Neural cell (in vitro differentiated cells): ENCODE measurements around the gene TBL1XR1. TPM values are rescaled to one million over a fixed set of nuclear protein-coding genes. Genes with fewer than 3 reads are reported as not detected.

Experiments used
- H2AFZ ChIP-seq: fragments of 200-600, 300-800 bp; sonication (generic), shearing (Covaris generic); 2 replicates; pipeline ENCODE4 v1.6.0; 2014; ENCODE audit warnings: low read depth, mild to moderate bottlenecking, antibody characterized with exemption, low read length, moderate library complexity
- H3F3A ChIP-seq: fragments of 200-600 bp; shearing (Covaris generic); 2 replicates; pipeline ENCODE4 v1.6.1; 2016; ENCODE audit warnings: mild to moderate bottlenecking, moderate library complexity, mixed read lengths, antibody characterized with exemption, low read length; ENCODE audit not compliant: insufficient read depth, poor library complexity, severe bottlenecking
- H3K27ac ChIP-seq: fragments of 200-600, 300-800 bp; sonication (generic), shearing (Covaris generic); 2 replicates; pipeline ENCODE4 v1.5.1; 2014; ENCODE audit warnings: mild to moderate bottlenecking, low read length, moderate library complexity
- H3K27me3 ChIP-seq: fragments of 300-800, 200-600 bp; sonication (generic), shearing (Covaris generic); 2 replicates; pipeline ENCODE4 v1.6.0; 2014; ENCODE audit warnings: mild to moderate bottlenecking, low read depth, low read length, moderate library complexity; ENCODE audit not compliant: insufficient read depth
- H3K36me3 ChIP-seq: fragments of 300-800, 200-600 bp; sonication (generic), shearing (Covaris generic); 2 replicates; pipeline ENCODE4 v1.5.1; 2014; ENCODE audit warnings: mild to moderate bottlenecking, antibody characterized with exemption, low read length, moderate library complexity; ENCODE audit not compliant: insufficient read depth
- H3K4me2 ChIP-seq: fragments of 300-800, 200-600 bp; sonication (generic), shearing (Covaris generic); 2 replicates; pipeline ENCODE4 v1.6.0; 2014; ENCODE audit warnings: mild to moderate bottlenecking, low read length
- H3K4me3 ChIP-seq: fragments of 300-800, 200-600 bp; sonication (generic), shearing (Covaris generic); 2 replicates; pipeline ENCODE4 v1.5.1; 2014; ENCODE audit warnings: mild to moderate bottlenecking, low read length, moderate library complexity
- H3K79me2 ChIP-seq: fragments of 200-600 bp; shearing (Covaris generic); replicated peaks from 2 replicates; pipeline ENCODE4 v1.6.0; 2014; ENCODE audit warnings: mild to moderate bottlenecking, low read length, moderate library complexity; ENCODE audit not compliant: insufficient read depth
- H3K9ac ChIP-seq: fragments of 300-800, 200-600 bp; sonication (generic), shearing (Covaris generic); 2 replicates; pipeline ENCODE4 v1.6.1; 2016; ENCODE audit warnings: mild to moderate bottlenecking, low read length, mixed read lengths
- H3K9me2 ChIP-seq: fragments of 200-600 bp; shearing (Covaris generic); 2 replicates; pipeline ENCODE4 v1.6.1; 2016; ENCODE audit warnings: mild to moderate bottlenecking, low read length, mixed read lengths; ENCODE audit not compliant: insufficient read depth
- H3K9me3 ChIP-seq: fragments of 200-600, 300-800 bp; sonication (generic), shearing (Covaris generic); 2 replicates; pipeline ENCODE4 v1.6.1; 2016; ENCODE audit warnings: mild to moderate bottlenecking, mixed run types, low read length, moderate library complexity, mixed read lengths
- H4K20me1 ChIP-seq: fragments of 200-600 bp; shearing (Covaris generic); 2 replicates; pipeline ENCODE4 v1.6.1; 2016; ENCODE audit warnings: mild to moderate bottlenecking, mixed run types; ENCODE audit not compliant: insufficient read depth
- EP300 ChIP-seq: fragments of 450-650 bp; conservative IDR thresholded peaks from 2 replicates; pipeline ENCODE4 v1.6.1; 2014; ENCODE audit warnings: antibody characterized with exemption, mild to moderate bottlenecking, moderate library complexity; ENCODE audit not compliant: poor library complexity, severe bottlenecking
- EZH2 ChIP-seq: fragments of 200-600, 300-800 bp; shearing (Covaris generic), sonication (generic); IDR thresholded peaks from 2 replicates; pipeline ENCODE4 v1.6.1; 2014; ENCODE audit warnings: antibody characterized with exemption, low read length, borderline replicate concordance, mild to moderate bottlenecking; ENCODE audit not compliant: insufficient read depth, poor library complexity, severe bottlenecking
- MXI1 ChIP-seq: fragments of 450-650 bp; conservative IDR thresholded peaks from 2 replicates; pipeline ENCODE4 v1.6.1; 2014; ENCODE audit warnings: antibody characterized with exemption, mild to moderate bottlenecking; ENCODE audit not compliant: poor library complexity, severe bottlenecking
- POLR2AphosphoS5 ChIP-seq: IDR thresholded peaks from 2 replicates; pipeline ENCODE4 v1.6.1; 2012
- RAD21 ChIP-seq: fragments of 450-650 bp; conservative IDR thresholded peaks from 2 replicates; pipeline ENCODE4 v1.6.1; 2014; ENCODE audit warnings: antibody characterized with exemption, mild to moderate bottlenecking, moderate library complexity
- REST ChIP-seq: IDR thresholded peaks from 2 replicates; pipeline ENCODE4 v1.6.1; 2012; ENCODE audit warnings: borderline replicate concordance
- SMC3 ChIP-seq: fragments of 450-650 bp; conservative IDR thresholded peaks from 2 replicates; pipeline ENCODE4 v1.6.1; 2014; ENCODE audit warnings: antibody characterized with exemption, mild to moderate bottlenecking, moderate library complexity; ENCODE audit not compliant: poor library complexity
- TAF1 ChIP-seq: IDR thresholded peaks from 2 replicates; pipeline ENCODE4 v1.6.1; 2012; ENCODE audit warnings: low read depth
- polyA plus RNA-seq: library from polyadenylated mRNA; depleted of rRNA; stranded (reverse); fragments of >200 nt; gene quantifications from 2 replicates; pipeline ENCODE4 v1.2.3, GENCODE V29; 2014
- TF ChIP-seq, protein P1 (sequence below): fragments of 450-650 bp; IDR thresholded peaks from 2 replicates; pipeline ENCODE4 v1.5.1; 2014; ENCODE audit warnings: antibody characterized with exemption, mild to moderate bottlenecking, moderate library complexity; ENCODE audit not compliant: poor library complexity, severe bottlenecking

Gene TBL1XR1
- polyA plus RNA-seq, 1 donor from 2014 or later, result 96.3 TPM

- no peak overlapping the region for H3K27ac ChIP-seq
- no peaks in the 10 kb centered on the region for H3K27me3 ChIP-seq
- H3K9me2 ChIP-seq, result no peaks in the 10 kb centered on the region
- no peak overlapping the region for H3K9ac ChIP-seq
- H3K36me3 ChIP-seq, result no peaks in the 10 kb centered on the region
- no peaks in the 10 kb centered on the region for H4K20me1 ChIP-seq
- H3F3A ChIP-seq, result no peaks in the 10 kb centered on the region
- TF ChIP-seq POLR2AphosphoS5 (no peak), SMC3 (no peak), RAD21 (no peak), EZH2 (no peak), EP300 (no peak), TAF1 (no peak), MXI1 (no peak), REST (no peak)
- TF ChIP-seq, protein P1, sequence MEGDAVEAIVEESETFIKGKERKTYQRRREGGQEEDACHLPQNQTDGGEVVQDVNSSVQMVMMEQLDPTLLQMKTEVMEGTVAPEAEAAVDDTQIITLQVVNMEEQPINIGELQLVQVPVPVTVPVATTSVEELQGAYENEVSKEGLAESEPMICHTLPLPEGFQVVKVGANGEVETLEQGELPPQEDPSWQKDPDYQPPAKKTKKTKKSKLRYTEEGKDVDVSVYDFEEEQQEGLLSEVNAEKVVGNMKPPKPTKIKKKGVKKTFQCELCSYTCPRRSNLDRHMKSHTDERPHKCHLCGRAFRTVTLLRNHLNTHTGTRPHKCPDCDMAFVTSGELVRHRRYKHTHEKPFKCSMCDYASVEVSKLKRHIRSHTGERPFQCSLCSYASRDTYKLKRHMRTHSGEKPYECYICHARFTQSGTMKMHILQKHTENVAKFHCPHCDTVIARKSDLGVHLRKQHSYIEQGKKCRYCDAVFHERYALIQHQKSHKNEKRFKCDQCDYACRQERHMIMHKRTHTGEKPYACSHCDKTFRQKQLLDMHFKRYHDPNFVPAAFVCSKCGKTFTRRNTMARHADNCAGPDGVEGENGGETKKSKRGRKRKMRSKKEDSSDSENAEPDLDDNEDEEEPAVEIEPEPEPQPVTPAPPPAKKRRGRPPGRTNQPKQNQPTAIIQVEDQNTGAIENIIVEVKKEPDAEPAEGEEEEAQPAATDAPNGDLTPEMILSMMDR, result no peak
- no peaks in the 10 kb centered on the region for H3K79me2 ChIP-seq
- no peak overlapping the region for H3K4me2 ChIP-seq
- H3K4me3 ChIP-seq, result no peak overlapping the region
- H2AFZ ChIP-seq, result no peak overlapping the region
- no peaks in the 10 kb centered on the region for H3K9me3 ChIP-seq
These were observed 170.6 kb downstream of the TBL1XR1 start for GRCh38 chr3:177026505-177027277.

DNA sequence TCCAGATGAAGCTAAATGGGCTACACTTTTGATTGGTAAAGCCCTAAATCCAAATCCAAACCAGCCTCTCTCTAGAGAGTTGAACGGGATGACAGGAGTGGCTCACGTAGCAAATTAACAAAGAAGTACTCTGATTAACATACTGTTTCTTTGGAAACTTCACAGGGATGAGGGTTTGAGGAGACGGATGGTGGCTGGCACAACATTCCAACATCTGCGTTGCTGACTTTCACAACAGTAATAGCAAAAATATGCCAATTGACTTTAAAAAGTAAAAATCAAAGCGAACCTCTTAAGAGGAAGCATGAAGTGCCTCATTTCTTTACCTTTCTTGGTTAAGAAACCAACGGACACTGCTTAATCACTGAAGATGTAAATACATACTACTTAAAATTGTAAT, 181.4 kb downstream of the TBL1XR1 start:
- Histone ChIP-seq H3K4me2 (no peak overlapping the region), H3K79me2 (no peaks in the 10 kb centered on the region), H3F3A (no peaks in the 10 kb centered on the region), H3K4me3 (no peak overlapping the region), H4K20me1 (no peaks in the 10 kb centered on the region), H3K36me3 (no peaks in the 10 kb centered on the region), H3K9ac (no peak overlapping the region), H2AFZ (no peak overlapping the region), H3K27ac (no peak overlapping the region), H3K9me3 (no peaks in the 10 kb centered on the region), H3K9me2 (no peaks in the 10 kb centered on the region), H3K27me3 (no peaks in the 10 kb centered on the region)
- TF ChIP-seq SMC3 (no peak), MXI1 (no peak), EP300 (no peak)
